Measurements from ENCODE around the gene MNDA.

DNA sequence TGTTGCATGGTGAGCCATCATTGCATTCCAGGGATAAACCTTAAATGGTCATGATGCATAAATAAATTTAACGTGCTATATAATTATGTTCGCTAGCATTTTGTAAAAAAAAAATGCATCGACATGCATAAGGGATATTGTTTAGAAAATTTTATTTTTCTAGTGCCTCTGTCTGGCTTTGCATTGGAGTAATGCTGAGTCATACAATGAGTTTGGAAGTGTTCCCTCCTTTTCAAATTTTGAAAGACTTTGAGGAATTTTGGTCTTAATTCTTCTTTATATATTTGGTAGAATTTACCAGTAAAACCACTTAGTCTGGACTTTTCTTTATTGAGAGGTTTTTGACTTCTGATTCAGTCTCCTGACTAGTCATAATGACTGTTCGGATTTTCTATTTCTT lies 4.9 kb downstream of the MNDA start:
- TF ChIP-seq, protein P1, sequence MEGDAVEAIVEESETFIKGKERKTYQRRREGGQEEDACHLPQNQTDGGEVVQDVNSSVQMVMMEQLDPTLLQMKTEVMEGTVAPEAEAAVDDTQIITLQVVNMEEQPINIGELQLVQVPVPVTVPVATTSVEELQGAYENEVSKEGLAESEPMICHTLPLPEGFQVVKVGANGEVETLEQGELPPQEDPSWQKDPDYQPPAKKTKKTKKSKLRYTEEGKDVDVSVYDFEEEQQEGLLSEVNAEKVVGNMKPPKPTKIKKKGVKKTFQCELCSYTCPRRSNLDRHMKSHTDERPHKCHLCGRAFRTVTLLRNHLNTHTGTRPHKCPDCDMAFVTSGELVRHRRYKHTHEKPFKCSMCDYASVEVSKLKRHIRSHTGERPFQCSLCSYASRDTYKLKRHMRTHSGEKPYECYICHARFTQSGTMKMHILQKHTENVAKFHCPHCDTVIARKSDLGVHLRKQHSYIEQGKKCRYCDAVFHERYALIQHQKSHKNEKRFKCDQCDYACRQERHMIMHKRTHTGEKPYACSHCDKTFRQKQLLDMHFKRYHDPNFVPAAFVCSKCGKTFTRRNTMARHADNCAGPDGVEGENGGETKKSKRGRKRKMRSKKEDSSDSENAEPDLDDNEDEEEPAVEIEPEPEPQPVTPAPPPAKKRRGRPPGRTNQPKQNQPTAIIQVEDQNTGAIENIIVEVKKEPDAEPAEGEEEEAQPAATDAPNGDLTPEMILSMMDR (conservative IDR thresholded peaks at IDR 0.05 in 1 of 2, IDR thresholded peaks at IDR 0.05 in 1 of 2; ENCODE audit: extremely low read depth in 1 of 2, insufficient read depth in 1 of 2, low read depth in 1 of 2, low read length in 2 of 2) = no peak
- no peak for TF ChIP-seq EZH2 (IDR thresholded peaks at IDR 0.05; ENCODE audit: borderline replicate concordance, low read length)
